Type B pancreatic cell (in vitro differentiated cells): ENCODE data around the gene TMEM134. TPM values are rescaled to one million over a fixed set of nuclear protein-coding genes. Genes with fewer than 3 reads are reported as not detected.

Experiments
- DNase-seq: peaks from one replicate; pipeline ENCODE4 v3.0.0; 2021; ENCODE audit warnings: mixed read lengths; ENCODE audit not compliant: unreplicated experiment; ENCODE audit errors: extremely low spot score
- H3K27ac Mint-ChIP-seq: 2 replicates; pipeline ENCODE4 v1.8.0; 2021; ENCODE audit warnings: mild to moderate bottlenecking, mixed read lengths
- H3K27me3 Mint-ChIP-seq: 2 replicates; pipeline ENCODE4 v1.8.0; 2021; ENCODE audit warnings: mixed read lengths
- H3K36me3 Mint-ChIP-seq: 2 replicates; pipeline ENCODE4 v1.8.0; 2021; ENCODE audit warnings: mixed read lengths
- H3K4me1 Mint-ChIP-seq: one replicate; pipeline ENCODE4 v1.8.0; 2021; ENCODE audit warnings: mixed read lengths; ENCODE audit not compliant: unreplicated experiment
- H3K4me3 Mint-ChIP-seq: 2 replicates; pipeline ENCODE4 v1.8.0; 2021; ENCODE audit warnings: mild to moderate bottlenecking, mixed read lengths
- H3K9me3 Mint-ChIP-seq: 2 replicates; pipeline ENCODE4 v1.8.0; 2021; ENCODE audit warnings: mixed read lengths
- CTCF ChIP-seq: fragments of 200-600 bp; sonication (generic); conservative IDR thresholded peaks from 2 replicates; pipeline ENCODE4 v1.5.0; 2021; ENCODE audit warnings: antibody characterized with exemption, mild to moderate bottlenecking
- total RNA-seq: library from RNA; stranded (reverse); gene quantifications from 2 replicates; pipeline ENCODE4 v1.2.1, GENCODE V29; 2021; ENCODE audit warnings: low replicate concordance

Gene TMEM134
- total RNA-seq, 1 donor from 2014 or later, result 46.6 TPM

- H3K36me3 Mint-ChIP-seq, result no peaks in the 10 kb centered on the region
- no peak for TF ChIP-seq CTCF
- DNase-seq, result no peak
- no peak overlapping the region for H3K27ac Mint-ChIP-seq
- no peaks in the 10 kb centered on the region for H3K27me3 Mint-ChIP-seq
- no peaks in the 10 kb centered on the region for H3K4me1 Mint-ChIP-seq
- H3K9me3 Mint-ChIP-seq, result no peaks in the 10 kb centered on the region
- no peak overlapping the region for H3K4me3 Mint-ChIP-seq
Observed at GRCh38 chr11:67472882-67473281, 3.8 kb upstream of the TMEM134 start.

- no peak overlapping the region for H3K27ac Mint-ChIP-seq
- peak overlapping the region; percentile 20 for H3K4me3 Mint-ChIP-seq
- H3K27me3 Mint-ChIP-seq, result no peaks in the 10 kb centered on the region
- H3K4me1 Mint-ChIP-seq, result peaks cover 5% of the 10 kb centered on the region
- no peak for TF ChIP-seq CTCF
- H3K36me3 Mint-ChIP-seq, result no peaks in the 10 kb centered on the region
- no peak for DNase-seq
- no peaks in the 10 kb centered on the region for H3K9me3 Mint-ChIP-seq
Observed at GRCh38 chr11:67470337-67471002, 1.4 kb upstream of the TMEM134 start.

- no peak for DNase-seq
- H3K4me3 Mint-ChIP-seq, result peak overlapping the region; percentile 92
- TF ChIP-seq CTCF, result peak; percentile 10
- H3K4me1 Mint-ChIP-seq, result peaks cover 9% of the 10 kb centered on the region
- peak overlapping the region; percentile 70 for H3K27ac Mint-ChIP-seq
- no peaks in the 10 kb centered on the region for H3K9me3 Mint-ChIP-seq
- no peaks in the 10 kb centered on the region for H3K36me3 Mint-ChIP-seq
- no peaks in the 10 kb centered on the region for H3K27me3 Mint-ChIP-seq
Observed at GRCh38 chr11:67469508-67469811, 409 bp upstream of the TMEM134 start.

GRCh38 chr11:67468456-67468758 lies 644 bp downstream of the TMEM134 start:
- DNase-seq, result no peak
- H3K27ac Mint-ChIP-seq, result peak overlapping the region; percentile 83
- no peak for TF ChIP-seq CTCF
- H3K9me3 Mint-ChIP-seq, result no peaks in the 10 kb centered on the region
- H3K27me3 Mint-ChIP-seq, result no peaks in the 10 kb centered on the region
- H3K36me3 Mint-ChIP-seq, result no peaks in the 10 kb centered on the region
- peak overlapping the region; percentile 92 for H3K4me3 Mint-ChIP-seq
- H3K4me1 Mint-ChIP-seq, result peaks cover 9% of the 10 kb centered on the region

GRCh38 chr11:67468056-67468455 lies 995 bp downstream of the TMEM134 start:
- no peaks in the 10 kb centered on the region for H3K36me3 Mint-ChIP-seq
- H3K27ac Mint-ChIP-seq, result peak overlapping the region; percentile 83
- H3K27me3 Mint-ChIP-seq, result no peaks in the 10 kb centered on the region
- H3K4me1 Mint-ChIP-seq, result peaks cover 9% of the 10 kb centered on the region
- H3K4me3 Mint-ChIP-seq, result peak overlapping the region; percentile 92
- no peak for TF ChIP-seq CTCF
- no peak for DNase-seq
- no peaks in the 10 kb centered on the region for H3K9me3 Mint-ChIP-seq
